NCI-H1436 (cell line): Measurements from ENCODE around the gene ERC2.

Experiments used
- DNase-seq: peaks from one replicate; lab custom pipeline; 2025; lab: John Stamatoyannopoulos, UW

The ERC2 gene

GRCh38 chr3:55591888-55592287, 876.4 kb downstream of the ERC2 start:
- no peak for DNase-seq

- no peak for DNase-seq
Observed at GRCh38 chr3:55588146-55588765, 880.0 kb downstream of the ERC2 start.

- no peak for DNase-seq
Observed at GRCh38 chr3:55585856-55586255, 882.4 kb downstream of the ERC2 start.

GRCh38 chr3:55584716-55585368, 883.4 kb downstream of the ERC2 start:
- no peak for DNase-seq

- DNase-seq, result no peak
Observed at GRCh38 chr3:55584030-55584429, 884.2 kb downstream of the ERC2 start.

GRCh38 chr3:55583475-55583874, 884.8 kb downstream of the ERC2 start:
- no peak for DNase-seq

GRCh38 chr3:55579496-55579895, 888.8 kb downstream of the ERC2 start:
- no peak for DNase-seq

GRCh38 chr3:55576621-55577388, 891.5 kb downstream of the ERC2 start:
- DNase-seq, result no peak

GRCh38 chr3:55574671-55575070, 893.6 kb downstream of the ERC2 start:
- no peak for DNase-seq

GRCh38 chr3:55572816-55573215, 895.5 kb downstream of the ERC2 start:
- no peak for DNase-seq

- DNase-seq, result no peak
Observed at GRCh38 chr3:55571913-55572312, 896.4 kb downstream of the ERC2 start.

- no peak for DNase-seq
Observed at GRCh38 chr3:55571216-55571813, 897.0 kb downstream of the ERC2 start.

- DNase-seq, result no peak
Observed at GRCh38 chr3:55570271-55570711, 898.0 kb downstream of the ERC2 start.

GRCh38 chr3:55569033-55569599, 899.2 kb downstream of the ERC2 start:
- no peak for DNase-seq

GRCh38 chr3:55567615-55568014, 900.7 kb downstream of the ERC2 start:
- DNase-seq, result no peak

- no peak for DNase-seq
Observed at GRCh38 chr3:55567121-55567520, 901.1 kb downstream of the ERC2 start.

GRCh38 chr3:55565521-55565920, 902.7 kb downstream of the ERC2 start:
- DNase-seq, result no peak

- no peak for DNase-seq
Observed at GRCh38 chr3:55564726-55565125, 903.5 kb downstream of the ERC2 start.

GRCh38 chr3:55562700-55563099, 905.6 kb downstream of the ERC2 start:
- no peak for DNase-seq

- DNase-seq, result no peak
Observed at GRCh38 chr3:55559500-55560423, 908.5 kb downstream of the ERC2 start.

GRCh38 chr3:55558316-55558715, 910.0 kb downstream of the ERC2 start:
- DNase-seq, result no peak
